WTC11 (cell line): ENCODE measurements around the gene CBX5. TPM values are rescaled to one million over a fixed set of nuclear protein-coding genes. Genes with fewer than 3 reads are reported as not detected.
A peak's percentile ranks its signal among the peaks of the same experiment; 100 is the strongest.

Experiments
- ATAC-seq: fragments of 200-7000 bp; cut with Tn5 transposase; 2 replicates; pipeline ENCODE4 v1.10.0; 2021; ENCODE audit warnings: mild to moderate bottlenecking, moderate library complexity
- CTCF ChIA-PET: fragments of 300-600 bp; sonication (Branson Sonifier 250); formaldehyde crosslinking; loops from one replicate; lab custom pipeline; 2021; ENCODE audit warnings: antibody characterized with exemption; lab: Charles Lee
- POLR2A ChIA-PET: fragments of 350-600 bp; sonication (Branson Sonifier 250); formaldehyde crosslinking; loops from one replicate; lab custom pipeline; 2021; ENCODE audit warnings: antibody characterized with exemption; lab: Charles Lee
- DNase-seq: peaks from one replicate; pipeline ENCODE4 v3.0.0; 2021; ENCODE audit warnings: low spot score
- H3K27ac Mint-ChIP-seq: 2 replicates; pipeline ENCODE4 v1.8.0; 2021; ENCODE audit warnings: mixed read lengths
- H3K27me3 Mint-ChIP-seq: 2 replicates; pipeline ENCODE4 v1.8.0; 2021; ENCODE audit warnings: low read depth, mild to moderate bottlenecking, moderate library complexity, mixed read lengths
- H3K36me3 Mint-ChIP-seq: 2 replicates; pipeline ENCODE4 v1.8.0; 2021; ENCODE audit warnings: mixed read lengths
- H3K4me1 Mint-ChIP-seq: 2 replicates; pipeline ENCODE4 v1.8.0; 2022; ENCODE audit warnings: mixed read lengths
- H3K4me3 Mint-ChIP-seq: 2 replicates; pipeline ENCODE4 v1.8.0; 2021; ENCODE audit warnings: mild to moderate bottlenecking, moderate library complexity, mixed read lengths
- H3K9me3 Mint-ChIP-seq: 2 replicates; pipeline ENCODE4 v1.8.0; 2021; ENCODE audit warnings: mixed read lengths
- CDX4 ChIP-seq: fragments of 250-450 bp; sonication (Bioruptor Pico); IDR thresholded peaks from 2 replicates; pipeline ENCODE4 v1.9.0; 2021; ENCODE audit warnings: moderate library complexity, mild to moderate bottlenecking, inconsistent platforms, borderline replicate concordance
- CREB1 ChIP-seq: sonication (generic); formaldehyde crosslinking; IDR thresholded peaks from 2 replicates; pipeline ENCODE4 v1.8.0; 2023; ENCODE audit warnings: mild to moderate bottlenecking, missing genetic modification reagents
- FOXP1 ChIP-seq: sonication (generic); formaldehyde crosslinking; IDR thresholded peaks from 2 replicates; pipeline ENCODE4 v1.8.0; 2022; ENCODE audit warnings: missing genetic modification reagents, mild to moderate bottlenecking, moderate library complexity, borderline replicate concordance
- GTF2I ChIP-seq: fragments of 250-450 bp; sonication (Bioruptor Pico); conservative IDR thresholded peaks from 2 replicates; pipeline ENCODE4 v1.4.0; 2021; ENCODE audit warnings: mild to moderate bottlenecking
- HMGXB4 ChIP-seq: sonication (generic); formaldehyde crosslinking; IDR thresholded peaks from 2 replicates; pipeline ENCODE4 v1.8.1; 2023; ENCODE audit warnings: mild to moderate bottlenecking, moderate library complexity, missing genetic modification reagents
- NR1H2 ChIP-seq: sonication (generic); formaldehyde crosslinking; IDR thresholded peaks from 2 replicates; pipeline ENCODE4 v1.9.0; 2021; ENCODE audit warnings: mild to moderate bottlenecking, moderate library complexity, missing genetic modification reagents
- PRRX2 ChIP-seq: fragments of 250-450 bp; sonication (Bioruptor Pico); IDR thresholded peaks from 2 replicates; pipeline ENCODE4 v1.8.0; 2021; ENCODE audit warnings: mild to moderate bottlenecking
- TCF7 ChIP-seq: sonication (generic); formaldehyde crosslinking; IDR thresholded peaks from 2 replicates; pipeline ENCODE4 v1.8.0; 2022; ENCODE audit warnings: mild to moderate bottlenecking, low read depth, missing genetic modification reagents, moderate library complexity
- TEAD1 ChIP-seq: sonication (generic); formaldehyde crosslinking; IDR thresholded peaks from 2 replicates; pipeline ENCODE4 v1.8.0; 2022; ENCODE audit warnings: mild to moderate bottlenecking, missing genetic modification reagents
- ZBTB21 ChIP-seq: sonication (generic); formaldehyde crosslinking; IDR thresholded peaks from 2 replicates; pipeline ENCODE4 v1.8.1; 2023; ENCODE audit warnings: mild to moderate bottlenecking, missing genetic modification reagents, borderline replicate concordance
- ZBTB43 ChIP-seq: sonication (generic); formaldehyde crosslinking; IDR thresholded peaks from 2 replicates; pipeline ENCODE4 v1.8.1; 2023; ENCODE audit warnings: mild to moderate bottlenecking, missing genetic modification reagents
- ZNF219 ChIP-seq: sonication (generic); formaldehyde crosslinking; IDR thresholded peaks from 2 replicates; pipeline ENCODE4 v1.8.0; 2023; ENCODE audit warnings: missing genetic modification reagents, mild to moderate bottlenecking, borderline replicate concordance
- ZNF281 ChIP-seq: sonication (generic); formaldehyde crosslinking; IDR thresholded peaks from 2 replicates; pipeline ENCODE4 v1.8.0; 2023; ENCODE audit warnings: mild to moderate bottlenecking, missing genetic modification reagents
- ZNF425 ChIP-seq: fragments of 250-450 bp; sonication (Bioruptor Pico); conservative IDR thresholded peaks from 2 replicates; pipeline ENCODE4 v1.9.0; 2021; ENCODE audit warnings: mild to moderate bottlenecking
- ZSCAN18 ChIP-seq: fragments of 250-450 bp; sonication (Bioruptor Pico); IDR thresholded peaks from 2 replicates; pipeline ENCODE4 v2.1.2; 2022; ENCODE audit warnings: mild to moderate bottlenecking, moderate library complexity
- total RNA-seq: library from RNA; stranded (reverse); gene quantifications from 3 replicates; pipeline ENCODE4 v1.2.3, GENCODE V29; 2021

The CBX5 gene
- total RNA-seq, 1 experiment from 2014 or later: 182 TPM

DNA sequence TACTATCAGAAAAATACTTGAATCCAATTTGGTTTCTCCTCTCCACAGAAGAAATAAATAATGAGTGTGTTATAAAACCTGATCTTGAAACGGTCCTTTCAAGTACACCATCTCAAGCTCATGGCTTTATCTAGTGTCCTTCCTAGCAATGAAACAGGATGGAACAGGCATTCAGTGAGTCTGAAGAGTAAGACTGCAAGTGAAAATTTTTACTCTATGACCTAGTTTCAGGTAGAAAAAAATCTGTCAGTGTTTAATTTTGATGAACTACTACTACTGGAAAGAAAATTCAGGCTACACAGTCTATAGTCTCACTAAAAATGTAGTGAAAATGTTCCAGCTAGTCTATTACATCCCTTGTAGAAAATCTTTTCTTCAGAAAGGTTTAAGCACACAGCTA is 7.7 kb downstream of the CBX5 start (continued):
- TF ChIP-seq GTF2I: no peak
- TF ChIP-seq NR1H2 (CRISPR knock-in tag): no peak
- TF ChIP-seq TEAD1 (CRISPR knock-in tag): no peak
- no peak for TF ChIP-seq ZBTB43 (CRISPR knock-in tag)
- no peak for TF ChIP-seq ZNF425
- TF ChIP-seq TCF7 (CRISPR knock-in tag): no peak
- no peak for TF ChIP-seq CREB1 (CRISPR knock-in tag)

DNA sequence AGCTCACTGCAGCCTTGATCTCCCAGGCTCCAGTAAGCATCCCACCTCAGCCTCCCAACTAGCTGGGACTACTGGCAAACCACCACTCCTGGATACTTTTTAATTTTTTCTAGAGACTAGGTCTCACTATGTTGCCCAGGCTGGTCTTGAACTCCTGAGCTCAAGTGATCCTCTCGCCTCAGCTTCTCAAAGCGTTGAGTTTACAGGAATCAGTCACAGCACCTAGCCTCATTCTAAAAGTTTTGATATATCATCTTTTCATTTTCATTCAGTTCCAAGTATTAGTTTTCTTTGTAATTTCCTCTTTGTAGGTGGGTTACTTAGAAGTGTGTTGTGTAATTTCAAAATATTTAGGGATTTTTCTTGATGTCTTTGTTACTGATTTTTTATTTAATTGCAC is 9.6 kb downstream of the CBX5 start:
- DNase-seq (no peak), ATAC-seq (no peak)
- ChIA-PET POLR2A (interaction anchor here (0.6 to 2.7 kb wide), 3 partner anchors 9 to 11 kb away, joined by 3 to 8 read pairs (median 7); partner anchors contain the start of gene CBX5), CTCF (interaction anchor here (1.1 to 2.6 kb wide), 2 partner anchors 19 to 62 kb away, joined by 3 to 9 read pairs; no protein-coding TSS in a partner anchor)
- Mint-ChIP-seq H3K36me3 (peaks cover 26% of the 10 kb centered on the region), H3K4me1 (peaks cover 4% of the 10 kb centered on the region), H3K27ac (peak overlapping the region; percentile 78), H3K9me3 (no peaks in the 10 kb centered on the region), H3K27me3 (no peaks in the 10 kb centered on the region), H3K4me3 (no peak overlapping the region)
- no peak for TF ChIP-seq ZNF281
- TF ChIP-seq HMGXB4 (CRISPR knock-in tag): no peak
- no peak for TF ChIP-seq ZBTB43 (CRISPR knock-in tag)
- no peak for TF ChIP-seq ZBTB21 (CRISPR knock-in tag)
- no peak for TF ChIP-seq ZSCAN18 (CRISPR knock-in tag)
- no peak for TF ChIP-seq CDX4 (CRISPR knock-in tag)
- TF ChIP-seq FOXP1 (CRISPR knock-in tag): no peak
- TF ChIP-seq PRRX2 (CRISPR knock-in tag): no peak
- no peak for TF ChIP-seq ZNF219 (CRISPR knock-in tag)
